BJ (cell line): ENCODE data around the gene SLC48A1. TPM values are rescaled to one million over a fixed set of nuclear protein-coding genes. Genes with fewer than 3 reads are reported as not detected.

Source experiments
- CTCF ChIA-PET: fragments of 350-600 bp; formaldehyde crosslinking; extraction: SDS; loops from one replicate; lab custom pipeline; 2021; ENCODE audit warnings: antibody characterized with exemption, inconsistent platforms; lab: Yijun Ruan, JAX
- POLR2A ChIA-PET: fragments of 300-600 bp; sonication (Branson Sonifier 250); formaldehyde crosslinking; extraction: SDS; loops from one replicate; lab custom pipeline; 2021; ENCODE audit warnings: antibody characterized with exemption; lab: Charles Lee
- DNase-seq: peaks from one replicate; pipeline ENCODE4 v3.0.0-alpha.2; 2011; ENCODE audit warnings: low read depth
- H3K27me3 ChIP-seq: 2 replicates; pipeline ENCODE4 v1.6.0; 2011; ENCODE audit warnings: low read length; ENCODE audit not compliant: control insufficient read depth, insufficient read depth
- H3K36me3 ChIP-seq: 2 replicates; pipeline ENCODE4 v1.5.1; 2011; ENCODE audit warnings: low read length; ENCODE audit not compliant: control insufficient read depth, insufficient read depth
- H3K4me3 ChIP-seq: 2 replicates; pipeline ENCODE4 v1.5.1; 2011; ENCODE audit warnings: low read depth, mild to moderate bottlenecking, control low read depth, low read length
- CTCF ChIP-seq: IDR thresholded peaks from 2 replicates; pipeline ENCODE4 v1.5.1; 2011; ENCODE audit warnings: low read depth, mild to moderate bottlenecking, control low read depth, inconsistent platforms, low read length, moderate library complexity; ENCODE audit not compliant: insufficient read depth
- polyA plus RNA-seq: library from polyadenylated mRNA; depleted of rRNA; stranded (reverse); fragments of >200 nt; gene quantifications from 2 replicates; pipeline ENCODE4 v1.2.3, GENCODE V29; 2011

The SLC48A1 gene
- polyA plus RNA-seq, 1 experiment: 16.6 TPM

- no peaks in the 10 kb centered on the region for H3K36me3 ChIP-seq
- no peaks in the 10 kb centered on the region; the same call in 1 of the 2 replicates for H3K27me3 ChIP-seq
- CTCF ChIA-PET: interaction anchor here (0.6 to 19.2 kb wide), 4 partner anchors 11 to 49 kb away, joined by 3 to 454 read pairs (median 231); partner anchors contain the start of genes ENDOU and RAPGEF3
- TF ChIP-seq CTCF: no peak
- no peak overlapping the region for H3K4me3 ChIP-seq
- POLR2A ChIA-PET: no interaction called here
- no peak for DNase-seq
These were observed 1.7 kb upstream of the SLC48A1 start for GRCh38 chr12:47771304-47771703.

GRCh38 chr12:47772094-47772660 is 861 bp upstream of the SLC48A1 start:
- no peak for TF ChIP-seq CTCF
- Histone ChIP-seq H3K27me3 (no peaks in the 10 kb centered on the region; the same call in 1 of the 2 replicates), H3K4me3 (no peak overlapping the region), H3K36me3 (no peaks in the 10 kb centered on the region)
- POLR2A ChIA-PET: no interaction called here
- no peak for DNase-seq
- CTCF ChIA-PET: interaction anchor here (0.6 to 19.2 kb wide), 9 partner anchors 12 to 175 kb away, joined by 3 to 454 read pairs (median 5); partner anchors contain the start of genes ENDOU, RAPGEF3 and RPAP3

GRCh38 chr12:47772738-47773061 is 338 bp upstream of the SLC48A1 start:
- TF ChIP-seq CTCF: no peak
- peak overlapping the region; percentile 63 for H3K4me3 ChIP-seq
- ChIA-PET POLR2A (no interaction called here), CTCF (interaction anchor here (0.6 to 19.2 kb wide), 12 partner anchors 12 to 174 kb away, joined by 3 to 454 read pairs (median 4); partner anchors contain the start of genes ENDOU, RAPGEF3 and RPAP3)
- DNase-seq: no peak
- H3K27me3 ChIP-seq: no peaks in the 10 kb centered on the region; the same call in 1 of the 2 replicates
- H3K36me3 ChIP-seq: no peaks in the 10 kb centered on the region

GRCh38 chr12:47773858-47774580 is 981 bp downstream of the SLC48A1 start:
- no peak for DNase-seq
- POLR2A ChIA-PET: no interaction called here
- no peaks in the 10 kb centered on the region; the same call in 1 of the 2 replicates for H3K27me3 ChIP-seq
- peak overlapping the region; percentile 63 for H3K4me3 ChIP-seq
- 0 out of 2 replicates have a peak, but pooled peaks have one; percentile 0 for TF ChIP-seq CTCF
- CTCF ChIA-PET: interaction anchor here (1.4 to 19.2 kb wide), 6 partner anchors 18 to 63 kb away, joined by 3 to 454 read pairs (median 122); partner anchors contain the start of genes ENDOU and RAPGEF3
- H3K36me3 ChIP-seq: no peaks in the 10 kb centered on the region

GRCh38 chr12:47774663-47775062 is 1.6 kb downstream of the SLC48A1 start:
- no peaks in the 10 kb centered on the region; the same call in 1 of the 2 replicates for H3K27me3 ChIP-seq
- no peaks in the 10 kb centered on the region for H3K36me3 ChIP-seq
- ChIA-PET POLR2A (no interaction called here), CTCF (interaction anchor here (1.3 to 19.2 kb wide), 6 partner anchors 19 to 63 kb away, joined by 3 to 454 read pairs (median 122); partner anchors contain the start of genes ENDOU and RAPGEF3)
- H3K4me3 ChIP-seq: no peak overlapping the region
- TF ChIP-seq CTCF: no peak
- DNase-seq: no peak
